Testis (tissue), 3 donors: ENCODE results near the gene LIMS2. TPM values are rescaled to one million over a fixed set of nuclear protein-coding genes. Genes with fewer than 3 reads are reported as not detected.

ENCODE experiments used
- DNase-seq: peaks from one replicate; pipeline ENCODE4 v3.0.0-alpha.2; 2019
- H3K27ac ChIP-seq, 2 donors: fragments of 200-600 bp; sonication (generic); one replicate each; pipeline ENCODE4 v1.5.1; 2019
- H3K27me3 ChIP-seq: fragments of 200-600 bp; sonication (generic); one replicate; pipeline ENCODE4 v1.5.1; 2019
- H3K36me3 ChIP-seq: fragments of 200-600 bp; sonication (generic); one replicate; pipeline ENCODE4 v1.5.1; 2017; ENCODE audit warnings: low read depth; ENCODE audit errors: missing control alignments
- H3K4me1 ChIP-seq: fragments of 200-600 bp; sonication (generic); one replicate; pipeline ENCODE4 v1.5.1; 2019
- H3K4me3 ChIP-seq, 2 donors: fragments of 200-600 bp; sonication (generic); one replicate each; pipeline ENCODE4 v1.5.1; 2017 to 2019
- H3K9me3 ChIP-seq: fragments of 200-600 bp; sonication (generic); one replicate; pipeline ENCODE4 v1.5.1; 2017
- CTCF ChIP-seq, 3 experiments: fragments of 450-650 bp in 2 of 3; fragments of 200-600 bp in 1 of 3; sonication (generic) in 1 of 3; IDR thresholded peaks; one replicate each; pipeline ENCODE4 v1.5.1; 2016 to 2019; ENCODE audit warnings: antibody characterized with exemption in 3 of 3, mild to moderate bottlenecking in 2 of 3, moderate library complexity in 1 of 3
- POLR2A ChIP-seq: fragments of 450-650 bp; IDR thresholded peaks from one replicate; pipeline ENCODE4 v1.6.1; 2017; ENCODE audit warnings: antibody characterized with exemption, mild to moderate bottlenecking, moderate library complexity
- WGBS, 2 donors: methylation state at CpG; one replicate each; pipeline ENCODE4 v1.1.5; 2018; 5-methylcytosine and 5-hydroxymethylcytosine counted together
- intact Hi-C: fragments of 100-400 bp; cut with DNase I; formaldehyde crosslinking; loops from one replicate; pipeline ENCODE4 v1.15.1; 2023; ENCODE audit warnings: low total_unique reads
- polyA plus RNA-seq: library from polyadenylated mRNA; stranded (reverse); fragments of 350-450 nt; fragmentation: Illumina TruSeq; extraction: RNeasy Lipid Tissue Mini Kit (QIAGEN cat#74804); gene quantifications from one replicate; pipeline ENCODE4 v1.2.3, GENCODE V29; 2014; ENCODE audit warnings: low read depth, low replicate concordance; ENCODE audit not compliant: insufficient read depth
- total RNA-seq, 2 donors: library from RNA; depleted of rRNA; stranded (reverse); fragments of >200 nt; gene quantifications; one replicate each; pipeline ENCODE4 v1.2.3, GENCODE V29; 2016

The LIMS2 gene
- total and polyA plus RNA-seq, 3 donors from 2014 or later = 19.0 to 23.6 (median 19.3) TPM

- WGBS, 2 donors = 88 to 96% methylated on average over 13 of the region's 13 CpGs
- no peaks in the 10 kb centered on the region for H3K36me3 ChIP-seq
- H3K4me3 ChIP-seq = no peak overlapping the region
- no peak for TF ChIP-seq POLR2A
- TF ChIP-seq CTCF (IDR thresholded peaks at IDR 0.05) = no peak
- no peak for DNase-seq
- H3K9me3 ChIP-seq = no peaks in the 10 kb centered on the region
- H3K4me1 ChIP-seq = no peaks in the 10 kb centered on the region
- H3K27ac ChIP-seq = no peak overlapping the region
- H3K27me3 ChIP-seq = no peaks in the 10 kb centered on the region
- intact Hi-C loops = no loop called here
Observed at GRCh38 chr2:127612111-127612822, 63.1 kb downstream of the LIMS2 start.

- no peak for DNase-seq
- no peaks in the 10 kb centered on the region for H3K9me3 ChIP-seq
- no peak overlapping the region for H3K27ac ChIP-seq
- H3K4me3 ChIP-seq = no peak overlapping the region
- no peaks in the 10 kb centered on the region for H3K36me3 ChIP-seq
- no peaks in the 10 kb centered on the region for H3K4me1 ChIP-seq
- no peak for TF ChIP-seq CTCF (IDR thresholded peaks at IDR 0.05)
- no peak for TF ChIP-seq POLR2A
- intact Hi-C loops = no loop called here
- 88 to 93% methylated on average over 7 to 11 of the region's 11 CpGs for WGBS, 2 donors
- H3K27me3 ChIP-seq = no peaks in the 10 kb centered on the region
Observed at GRCh38 chr2:127611076-127611925, 64.0 kb downstream of the LIMS2 start.

- DNase-seq = no peak
- intact Hi-C loops = no loop called here
- WGBS, 2 donors = 94 to 100% methylated on average over 1 of the region's 1 CpG
Observed at GRCh38 chr2:127610561-127610960, 64.8 kb downstream of the LIMS2 start.

GRCh38 chr2:127609818-127610217 is 65.5 kb downstream of the LIMS2 start:
- no peaks in the 10 kb centered on the region for H3K4me1 ChIP-seq
- TF ChIP-seq CTCF (IDR thresholded peaks at IDR 0.05) (no peak), POLR2A (no peak)
- WGBS, 2 donors = 80 to 91% methylated on average over 1 to 8 of the region's 8 CpGs
- no peak overlapping the region for H3K27ac ChIP-seq
- H3K36me3 ChIP-seq = no peaks in the 10 kb centered on the region
- no peak for DNase-seq
- no peak overlapping the region for H3K4me3 ChIP-seq
- H3K27me3 ChIP-seq = no peaks in the 10 kb centered on the region
- no peaks in the 10 kb centered on the region for H3K9me3 ChIP-seq
- intact Hi-C loops = no loop called here

More at GRCh38 chr2:127610561-127610960, 64.8 kb downstream of the LIMS2 start:
- Histone ChIP-seq H3K4me3 (no peak overlapping the region), H3K9me3 (no peaks in the 10 kb centered on the region), H3K4me1 (no peaks in the 10 kb centered on the region), H3K36me3 (no peaks in the 10 kb centered on the region), H3K27me3 (no peaks in the 10 kb centered on the region), H3K27ac (no peak overlapping the region)
- TF ChIP-seq POLR2A = no peak
- no peak for TF ChIP-seq CTCF (IDR thresholded peaks at IDR 0.05)
